Measurements from ENCODE around the gene SLC25A48. TPM values are rescaled to one million over a fixed set of nuclear protein-coding genes. Genes with fewer than 3 reads are reported as not detected.

The SLC25A48 gene
- total RNA-seq, 1 donor = not detected

DNA sequence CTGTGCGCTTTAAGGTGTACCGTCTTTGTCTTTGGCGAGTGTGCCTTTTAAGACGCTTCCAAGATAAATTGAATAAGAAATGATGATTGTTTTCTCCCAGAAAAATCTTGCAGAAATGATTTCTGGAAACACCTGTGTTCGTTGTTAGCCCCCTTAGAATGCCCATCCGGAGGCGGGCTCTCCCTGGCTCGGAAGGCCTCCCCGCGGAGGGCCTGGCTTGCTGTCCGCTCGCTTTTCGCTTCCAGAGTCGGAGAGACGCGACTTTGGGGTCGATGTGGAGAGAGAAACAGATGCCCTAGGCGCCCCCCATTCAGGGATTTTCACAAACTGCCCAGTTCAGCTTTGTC, 96.5 kb downstream of the SLC25A48 start:
- Histone ChIP-seq H3K27me3 (ENCODE audit: insufficient read depth, low read length) (peaks cover 74% of the 10 kb centered on the region), H2AFZ (ENCODE audit: low read length) (no peak overlapping the region), H3K4me2 (ENCODE audit: insufficient read depth, low read length) (no peak overlapping the region), H4K20me1 (ENCODE audit: insufficient read depth, low read length) (no peaks in the 10 kb centered on the region), H3K27ac (ENCODE audit: low read depth, low read length) (no peak overlapping the region), H3K36me3 (ENCODE audit: insufficient read depth, low read length) (no peaks in the 10 kb centered on the region), H3K9me3 (ENCODE audit: low read depth, low read length) (no peaks in the 10 kb centered on the region), H3K79me2 (ENCODE audit: insufficient read depth, low read length) (no peaks in the 10 kb centered on the region), H3K4me3 (ENCODE audit: insufficient read depth, low read length) (no peak overlapping the region), H3K4me1 (ENCODE audit: insufficient read depth, low read length) (no peaks in the 10 kb centered on the region)
- TF ChIP-seq, protein P1, sequence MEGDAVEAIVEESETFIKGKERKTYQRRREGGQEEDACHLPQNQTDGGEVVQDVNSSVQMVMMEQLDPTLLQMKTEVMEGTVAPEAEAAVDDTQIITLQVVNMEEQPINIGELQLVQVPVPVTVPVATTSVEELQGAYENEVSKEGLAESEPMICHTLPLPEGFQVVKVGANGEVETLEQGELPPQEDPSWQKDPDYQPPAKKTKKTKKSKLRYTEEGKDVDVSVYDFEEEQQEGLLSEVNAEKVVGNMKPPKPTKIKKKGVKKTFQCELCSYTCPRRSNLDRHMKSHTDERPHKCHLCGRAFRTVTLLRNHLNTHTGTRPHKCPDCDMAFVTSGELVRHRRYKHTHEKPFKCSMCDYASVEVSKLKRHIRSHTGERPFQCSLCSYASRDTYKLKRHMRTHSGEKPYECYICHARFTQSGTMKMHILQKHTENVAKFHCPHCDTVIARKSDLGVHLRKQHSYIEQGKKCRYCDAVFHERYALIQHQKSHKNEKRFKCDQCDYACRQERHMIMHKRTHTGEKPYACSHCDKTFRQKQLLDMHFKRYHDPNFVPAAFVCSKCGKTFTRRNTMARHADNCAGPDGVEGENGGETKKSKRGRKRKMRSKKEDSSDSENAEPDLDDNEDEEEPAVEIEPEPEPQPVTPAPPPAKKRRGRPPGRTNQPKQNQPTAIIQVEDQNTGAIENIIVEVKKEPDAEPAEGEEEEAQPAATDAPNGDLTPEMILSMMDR (IDR thresholded peaks at IDR 0.05; ENCODE audit: extremely low read depth, low read depth, low read length) = no peak
- DNase-seq (ENCODE audit: insufficient read length, low spot score, missing footprints) = no peak

DNA sequence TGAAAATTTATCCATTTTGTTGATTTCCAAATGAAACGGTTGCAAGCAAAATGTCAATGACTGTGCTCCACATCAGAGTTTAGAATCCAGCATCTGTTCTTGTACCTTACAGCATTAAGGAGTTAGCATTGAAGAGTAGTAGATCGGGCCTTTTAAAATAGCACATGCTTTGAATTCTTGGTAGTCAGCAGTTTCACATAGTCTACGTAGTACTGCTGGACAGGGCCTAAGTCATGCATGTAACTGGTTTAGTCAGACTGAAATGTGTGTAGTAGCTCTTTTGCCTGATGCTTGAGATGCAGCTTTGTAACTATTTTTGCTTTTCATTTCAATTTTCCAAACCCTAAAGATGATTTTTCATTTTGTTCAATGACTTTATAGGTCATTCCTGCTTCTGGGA, 100.5 kb downstream of the SLC25A48 start:
- H2AFZ ChIP-seq (ENCODE audit: low read length) = no peak overlapping the region
- H4K20me1 ChIP-seq (ENCODE audit: insufficient read depth, low read length) = no peaks in the 10 kb centered on the region
- H3K27me3 ChIP-seq (ENCODE audit: insufficient read depth, low read length) = peaks cover 45% of the 10 kb centered on the region
- no peaks in the 10 kb centered on the region for H3K36me3 ChIP-seq (ENCODE audit: insufficient read depth, low read length)
- H3K79me2 ChIP-seq (ENCODE audit: insufficient read depth, low read length) = no peaks in the 10 kb centered on the region
- H3K4me3 ChIP-seq (ENCODE audit: insufficient read depth, low read length) = no peak overlapping the region
- no peak overlapping the region for H3K4me2 ChIP-seq (ENCODE audit: insufficient read depth, low read length)
- H3K27ac ChIP-seq (ENCODE audit: low read depth, low read length) = no peak overlapping the region
- DNase-seq (ENCODE audit: insufficient read length, low spot score, missing footprints) = peak; percentile 73
- no peaks in the 10 kb centered on the region for H3K9me3 ChIP-seq (ENCODE audit: low read depth, low read length)
- TF ChIP-seq, protein P1 (IDR thresholded peaks at IDR 0.05; ENCODE audit: extremely low read depth, low read depth, low read length) = no peak
- H3K4me1 ChIP-seq (ENCODE audit: insufficient read depth, low read length) = no peaks in the 10 kb centered on the region

DNA sequence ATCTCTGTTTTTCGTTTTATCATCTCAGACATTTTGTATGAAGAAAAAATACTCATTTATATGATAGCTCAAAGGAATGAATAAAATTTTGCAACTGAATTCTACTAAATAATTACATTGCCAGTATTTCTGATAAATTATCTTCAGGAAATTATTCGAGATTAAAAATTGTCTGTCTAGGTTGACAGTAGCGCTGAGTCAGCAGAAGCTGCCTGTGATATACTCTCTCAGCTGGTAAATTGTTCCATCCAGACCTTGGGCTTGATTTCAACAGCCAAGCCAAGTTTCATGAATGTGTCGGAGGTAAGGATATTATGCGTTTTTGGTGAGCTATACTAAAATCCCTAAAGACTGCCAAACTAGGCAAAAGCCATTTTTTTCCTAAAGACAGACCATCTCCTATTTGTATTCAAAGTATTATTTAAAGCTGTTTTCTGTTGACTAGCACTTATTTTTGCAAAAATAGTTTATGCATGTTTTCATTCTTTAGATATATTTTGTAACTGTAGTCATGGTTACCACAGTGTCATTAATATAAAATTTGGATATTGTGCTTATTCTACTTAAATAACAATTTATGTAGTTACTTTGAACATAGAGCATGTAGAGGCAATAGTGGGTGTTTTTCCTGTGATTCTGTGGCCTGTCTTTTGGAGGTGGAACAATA, 102.9 kb downstream of the SLC25A48 start:
- H3K4me1 ChIP-seq (ENCODE audit: insufficient read depth, low read length) = no peaks in the 10 kb centered on the region
- peaks cover 21% of the 10 kb centered on the region for H3K27me3 ChIP-seq (ENCODE audit: insufficient read depth, low read length)
- no peak for DNase-seq (ENCODE audit: insufficient read length, low spot score, missing footprints)
- H2AFZ ChIP-seq (ENCODE audit: low read length) = no peak overlapping the region
- no peaks in the 10 kb centered on the region for H3K9me3 ChIP-seq (ENCODE audit: low read depth, low read length)
- TF ChIP-seq, protein P1 (IDR thresholded peaks at IDR 0.05; ENCODE audit: extremely low read depth, low read depth, low read length) = no peak
- H4K20me1 ChIP-seq (ENCODE audit: insufficient read depth, low read length) = no peaks in the 10 kb centered on the region
- no peak overlapping the region for H3K27ac ChIP-seq (ENCODE audit: low read depth, low read length)
- no peak overlapping the region for H3K4me2 ChIP-seq (ENCODE audit: insufficient read depth, low read length)
- H3K4me3 ChIP-seq (ENCODE audit: insufficient read depth, low read length) = no peak overlapping the region
- H3K36me3 ChIP-seq (ENCODE audit: insufficient read depth, low read length) = no peaks in the 10 kb centered on the region
- H3K79me2 ChIP-seq (ENCODE audit: insufficient read depth, low read length) = no peaks in the 10 kb centered on the region

Small RNA genes lying within 50 kb of the gene (small RNA-seq; reads per million reads assigned to genes)
- gene MIR5692C1 = not detected

Other genes with a start within 250 kb of the SLC25A48 start
- gene IL9, start 61.2 kb downstream of the SLC25A48 start, total RNA-seq = not detected in 2 replicates
- gene LECT2, start 120.3 kb downstream of the SLC25A48 start, total RNA-seq = not detected in 2 replicates
- 1,700 and 2,120 TPM in 2 replicates for gene TGFBI, start 194.3 kb downstream of the SLC25A48 start, total RNA-seq